ENCODE results near the gene IL1B.
"Not testable (repeated sequence)": the region's sequence is repeated elsewhere in the genome, so short reads cannot be mapped to it uniquely, and the experiment has no call there.

The IL1B gene

GRCh38 chr2:112859406-112860183 is 23.0 kb upstream of the IL1B start:
- DNase-seq, result not testable (repeated sequence)

- no peak for DNase-seq
These were observed 14.0 kb upstream of the IL1B start for GRCh38 chr2:112850588-112850987.

- DNase-seq, result no peak
These were observed 13.4 kb upstream of the IL1B start for GRCh38 chr2:112849956-112850355.

DNA sequence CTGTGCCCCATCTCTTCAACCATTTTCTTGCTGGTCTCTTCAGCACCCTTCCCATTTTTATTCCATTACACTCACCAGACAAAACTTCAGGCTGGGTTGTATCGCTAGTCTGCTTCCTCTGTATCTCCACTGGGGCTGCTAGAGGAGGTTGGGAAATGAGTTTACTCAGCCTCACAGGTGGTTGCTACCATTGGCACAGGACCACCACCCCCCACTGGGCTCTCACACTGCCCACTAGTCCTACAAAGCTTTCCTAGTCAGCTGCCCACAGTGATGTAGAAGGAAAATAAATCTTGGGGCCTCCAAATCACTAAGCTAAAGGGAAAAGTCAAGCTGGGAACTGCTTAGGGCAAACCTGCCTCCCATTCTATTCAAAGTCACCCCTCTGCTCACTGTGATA is 12.3 kb upstream of the IL1B start:
- no peak for DNase-seq

DNA sequence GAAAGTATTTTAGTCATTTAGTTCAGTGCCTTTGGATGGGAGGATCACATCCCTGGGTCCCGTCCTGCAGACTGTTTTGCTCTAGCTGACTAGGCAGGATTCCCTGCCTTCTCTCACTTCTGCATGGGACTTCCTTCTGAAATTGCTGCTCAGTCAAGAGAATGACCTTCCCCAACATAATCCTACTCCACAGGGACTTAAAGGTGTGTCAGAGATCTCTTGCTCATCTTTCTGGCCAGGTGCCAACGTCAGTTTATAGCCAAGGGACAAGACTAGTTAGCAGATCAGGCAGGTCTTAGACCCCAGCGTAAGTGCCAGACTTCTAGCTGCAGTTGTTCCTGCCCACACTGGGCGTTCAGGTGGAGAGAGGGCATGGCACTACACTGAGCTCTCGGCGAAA is 9.5 kb upstream of the IL1B start:
- DNase-seq, result no peak

DNA sequence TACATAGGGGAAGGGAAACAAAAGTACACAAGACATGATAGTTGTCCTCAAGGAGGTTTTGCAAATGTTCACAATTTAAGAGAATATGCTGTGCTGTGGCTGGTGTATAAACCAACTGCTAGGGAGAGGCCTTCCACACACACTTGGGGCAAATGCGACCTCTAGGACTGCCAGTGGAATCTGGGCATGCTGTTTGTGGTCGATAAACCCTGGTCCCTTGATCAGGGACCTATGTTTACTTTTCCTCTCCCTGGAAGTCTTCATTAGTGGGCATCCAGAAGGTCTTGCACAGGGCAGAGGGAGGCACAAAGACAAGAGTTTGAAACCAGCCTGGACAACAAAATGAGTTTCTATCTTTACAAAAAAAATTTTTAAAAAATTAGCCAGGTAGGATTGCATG is 7.3 kb upstream of the IL1B start:
- no peak for DNase-seq

- no peak for DNase-seq
These were observed 6.7 kb upstream of the IL1B start for GRCh38 chr2:112843288-112843687.

DNA sequence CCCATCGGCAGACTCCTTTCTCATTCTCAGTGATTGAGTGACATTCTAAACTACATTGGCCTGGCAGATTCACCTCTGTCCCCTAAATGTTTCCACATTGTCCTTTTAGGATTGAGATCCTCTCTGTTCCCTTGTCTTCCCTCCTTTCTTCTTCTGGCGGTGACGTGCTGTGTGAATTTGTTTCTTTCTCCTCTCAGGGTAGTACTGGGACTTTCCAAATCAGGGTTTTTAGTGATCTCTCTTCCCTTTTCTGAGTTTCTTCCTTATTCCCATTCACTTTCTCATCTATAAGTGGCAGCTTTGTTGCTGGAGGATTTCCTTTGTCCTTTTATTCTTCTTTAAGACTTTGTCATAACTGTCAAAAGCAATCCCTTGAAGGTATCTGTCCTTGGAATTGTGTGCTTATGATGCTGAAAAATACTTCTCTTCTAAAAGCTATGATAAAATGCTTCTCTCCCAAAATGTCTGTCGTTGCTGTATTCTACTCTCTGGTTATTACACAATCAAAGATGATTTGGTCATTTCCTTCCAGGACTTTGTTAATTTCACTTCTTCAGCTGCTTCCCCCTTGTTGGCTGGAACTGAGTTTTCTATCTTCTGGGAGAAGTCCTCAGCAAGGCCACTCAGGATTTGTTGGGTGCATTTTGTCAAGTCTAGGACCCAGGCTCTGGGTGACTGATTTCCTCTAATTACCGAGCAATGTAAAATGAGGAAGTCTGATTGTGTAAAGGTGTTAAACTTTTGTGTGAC is 4.9 kb upstream of the IL1B start:
- DNase-seq, result no peak

GRCh38 chr2:112840068-112840445 is 3.5 kb upstream of the IL1B start:
- DNase-seq, result no peak

DNA sequence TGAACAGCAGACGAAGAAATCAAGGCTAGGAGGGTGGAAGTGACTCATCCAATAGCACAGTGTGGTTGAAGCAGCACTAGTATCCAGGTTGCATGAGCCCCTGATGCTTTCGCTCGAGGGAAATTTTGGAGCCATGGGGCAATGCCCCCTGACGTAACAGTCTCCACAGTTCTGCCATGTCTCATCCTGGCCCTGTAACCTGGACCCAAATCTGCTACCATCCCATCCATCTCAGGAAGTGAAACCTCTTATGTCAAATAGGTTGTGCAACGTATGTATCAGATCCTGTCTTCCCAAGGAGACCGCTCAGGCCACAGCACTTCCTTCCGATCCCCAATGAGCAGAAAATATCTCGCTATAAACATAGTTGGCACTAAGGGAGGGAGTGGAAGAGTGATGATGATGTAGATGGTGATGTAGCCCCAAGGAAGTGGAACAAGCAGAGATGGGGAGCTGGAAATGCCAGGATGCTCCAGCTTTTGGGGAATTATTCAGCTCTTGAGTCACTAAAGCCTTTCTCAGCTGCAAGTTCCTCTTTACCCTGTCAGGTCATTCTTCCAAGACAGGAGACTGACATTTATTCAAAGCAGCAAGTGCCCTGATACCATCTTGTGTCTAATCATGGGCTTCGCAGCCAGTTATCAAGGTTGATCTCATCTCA is 3.0 kb upstream of the IL1B start:
- peak in 1 of 58 donors; percentile 20 for DNase-seq

DNA sequence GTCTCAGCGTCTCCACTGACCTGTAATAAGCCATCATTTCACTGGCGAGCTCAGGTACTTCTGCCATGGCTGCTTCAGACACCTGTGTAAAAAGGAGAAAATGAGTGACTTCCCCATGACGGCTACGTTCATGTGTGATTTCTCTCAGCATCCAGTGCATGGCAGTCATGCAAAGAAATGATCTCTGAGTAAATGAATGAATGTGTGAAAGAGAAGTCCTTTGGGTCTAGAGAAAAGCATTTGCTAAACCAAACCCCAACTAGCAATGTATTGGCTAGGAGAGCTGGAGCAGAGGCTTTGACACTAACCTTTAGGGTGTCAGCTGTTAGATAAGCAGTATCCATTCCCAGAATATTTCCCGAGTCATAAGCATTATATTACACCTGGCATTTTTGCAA is 417 bp downstream of the IL1B start:
- no peak for DNase-seq

- no peak for DNase-seq
These were observed 930 bp downstream of the IL1B start for GRCh38 chr2:112835536-112836162.

- no peak for DNase-seq
These were observed 1.5 kb downstream of the IL1B start for GRCh38 chr2:112835061-112835501.

GRCh38 chr2:112834396-112835037 is 2.1 kb downstream of the IL1B start:
- no peak for DNase-seq

GRCh38 chr2:112833976-112834375 is 2.6 kb downstream of the IL1B start:
- DNase-seq, result no peak

- not testable (repeated sequence) for DNase-seq
These were observed 3.0 kb downstream of the IL1B start for GRCh38 chr2:112833639-112833931.

GRCh38 chr2:112832841-112833638 is 3.5 kb downstream of the IL1B start:
- DNase-seq, result no peak

- no peak for DNase-seq
These were observed 4.4 kb downstream of the IL1B start for GRCh38 chr2:112831946-112832840.

DNA sequence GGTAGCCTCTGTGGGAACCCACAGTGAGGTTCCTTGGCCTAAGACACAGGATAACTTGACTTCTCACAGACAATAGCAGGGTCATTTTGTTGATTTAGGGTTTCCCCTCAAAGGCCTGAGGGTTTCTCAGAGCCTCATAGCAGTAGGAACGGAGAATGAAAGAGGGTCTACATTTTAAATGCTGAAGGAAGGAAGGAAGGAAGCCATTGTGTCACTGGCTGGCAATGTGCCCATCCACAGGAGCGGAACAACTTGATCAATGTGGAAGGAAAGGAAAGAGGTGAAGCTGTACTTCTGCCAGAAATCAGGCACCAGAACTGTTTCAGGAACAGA is 5.1 kb downstream of the IL1B start:
- DNase-seq, result no peak
